Inflammatory macrophage treated with lipopolysaccharide for 4 hours (primary cell): Measurements from ENCODE around the gene CMIP.
"Not testable (repeated sequence)": the region's sequence is repeated elsewhere in the genome, so short reads cannot be mapped to it uniquely, and the experiment has no call there.

ENCODE experiments used
- DNase-seq: peaks from one replicate; pipeline ENCODE4 v3.0.0-alpha.2; 2020

CMIP gene

DNA sequence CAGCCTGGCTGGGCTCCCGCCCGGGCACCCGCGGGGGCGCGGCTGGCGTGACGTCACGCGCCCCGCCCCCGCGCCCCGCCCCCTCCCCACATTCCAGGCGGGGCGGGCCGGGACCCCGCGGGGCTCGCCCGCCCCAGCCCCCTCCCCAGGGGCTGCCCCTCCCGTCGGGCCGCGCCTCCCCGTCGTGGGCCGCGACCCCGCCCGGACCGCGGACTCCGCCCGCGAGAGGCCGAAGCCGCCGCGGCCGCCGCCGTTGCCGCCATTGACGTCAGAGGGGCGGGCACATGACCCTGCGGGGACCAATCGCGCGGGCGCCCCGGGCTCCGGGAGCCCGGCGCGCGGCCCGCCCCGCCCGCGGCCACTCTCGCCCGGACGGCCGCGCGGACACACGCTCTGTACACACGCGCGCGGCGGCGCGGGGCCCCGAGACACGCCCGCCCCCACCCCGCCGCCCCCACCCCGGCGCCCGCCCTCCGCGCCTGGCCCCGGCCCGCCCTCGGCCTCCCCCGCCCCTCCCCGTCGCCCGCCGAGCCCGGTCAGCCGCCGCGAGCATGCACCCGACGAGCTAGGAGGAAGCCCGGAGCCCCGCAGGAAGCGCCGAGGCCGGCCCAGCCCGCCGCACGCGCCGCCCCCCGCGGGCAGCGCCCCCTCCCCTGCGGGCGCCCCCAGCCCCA, at the start of gene CMIP:
Gene CMIP (plus strand): TSS at position 361 of the 674 bp plus-strand sequence.
- DNase-seq, result peak; percentile 89

DNA sequence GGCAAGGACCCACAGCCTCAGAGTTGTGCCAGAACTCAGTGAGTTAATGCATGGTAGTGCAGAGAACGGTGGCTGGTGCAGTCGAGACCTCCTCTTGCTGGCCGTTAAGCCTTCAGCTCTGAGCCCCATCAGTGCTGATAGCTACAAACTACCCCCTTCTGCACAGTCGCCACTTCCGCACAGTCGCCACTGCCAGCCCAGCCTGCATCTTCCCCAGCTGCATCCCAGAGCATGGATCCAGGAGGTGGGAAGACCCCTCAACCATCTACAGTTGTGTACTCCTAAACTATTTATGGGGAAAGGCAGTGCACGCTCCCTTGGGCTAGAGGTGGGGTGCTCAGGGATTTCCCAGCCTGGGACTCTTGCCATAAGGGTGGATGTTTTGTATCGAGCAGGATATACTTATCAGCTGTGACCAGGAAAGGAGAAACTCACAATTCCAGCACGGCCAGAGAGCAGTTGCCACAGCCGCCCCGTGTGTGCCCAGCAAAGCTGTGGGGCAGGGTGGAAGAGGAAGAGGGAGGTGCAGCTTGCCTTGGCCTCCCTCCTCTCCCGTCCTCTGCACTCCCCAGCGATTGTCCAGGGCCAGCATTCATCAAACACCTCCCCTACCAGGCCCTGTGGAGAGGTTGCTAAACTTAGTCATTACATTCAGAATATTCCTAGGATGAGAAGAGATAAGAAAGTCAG, 49.5 kb upstream of the CMIP start:
- DNase-seq, result no peak

GRCh38 chr16:81397058-81397878, 47.3 kb upstream of the CMIP start:
- no peak for DNase-seq

DNA sequence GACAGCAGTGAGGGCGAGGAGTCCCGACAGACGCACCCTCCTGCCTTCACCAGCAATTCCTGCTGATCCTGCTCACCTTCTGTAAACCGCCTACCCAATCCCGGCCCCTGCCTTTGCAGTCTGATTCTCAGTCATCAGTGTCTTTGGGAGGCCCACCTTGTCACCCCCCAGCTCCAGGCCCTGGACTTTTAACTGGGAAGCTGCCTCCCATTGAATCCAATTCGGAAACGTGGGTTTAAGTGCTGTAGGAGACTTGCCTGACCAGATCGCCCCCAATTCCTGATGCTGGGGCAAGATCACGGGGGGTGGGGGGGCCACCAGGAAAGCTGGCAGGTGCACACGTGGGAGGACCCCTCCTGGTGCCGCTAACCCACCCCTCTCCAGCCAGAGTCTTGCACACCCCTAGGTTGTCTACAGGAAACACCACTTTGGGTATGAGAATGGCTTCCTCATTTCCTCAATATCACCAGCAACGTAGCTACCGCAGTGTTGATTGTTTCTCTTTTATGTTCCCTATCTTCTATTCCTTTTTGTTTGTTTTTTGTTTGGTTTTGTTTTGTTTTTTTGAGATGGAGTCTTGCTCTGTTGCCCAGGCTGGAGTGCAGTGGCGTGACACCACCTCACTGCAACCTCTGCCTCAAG, 46.6 kb upstream of the CMIP start:
- DNase-seq, result peak; percentile 6

- DNase-seq, result no peak
These were observed 44.7 kb upstream of the CMIP start for GRCh38 chr16:81399909-81400308.

- DNase-seq, result no peak
These were observed 43.3 kb upstream of the CMIP start for GRCh38 chr16:81401035-81401950.

DNA sequence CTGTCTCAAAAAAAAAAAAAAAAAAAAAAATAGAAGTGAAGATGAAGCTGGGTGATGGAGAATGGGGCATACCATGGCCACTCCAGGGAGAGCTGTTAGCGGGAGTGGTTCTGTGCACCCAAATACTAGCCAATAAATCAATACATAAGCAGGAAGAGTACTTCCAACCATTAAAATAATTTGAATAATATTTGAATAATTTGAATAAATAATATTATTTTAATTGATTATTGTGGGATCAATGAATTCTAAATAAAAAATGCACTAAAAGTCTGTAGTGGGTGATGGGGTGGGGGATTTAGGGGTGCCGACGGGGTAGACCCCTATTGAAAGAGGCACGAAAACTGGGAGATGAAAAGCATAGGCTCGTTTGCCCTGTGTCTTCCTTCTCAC, 41.4 kb upstream of the CMIP start:
- no peak for DNase-seq

DNA sequence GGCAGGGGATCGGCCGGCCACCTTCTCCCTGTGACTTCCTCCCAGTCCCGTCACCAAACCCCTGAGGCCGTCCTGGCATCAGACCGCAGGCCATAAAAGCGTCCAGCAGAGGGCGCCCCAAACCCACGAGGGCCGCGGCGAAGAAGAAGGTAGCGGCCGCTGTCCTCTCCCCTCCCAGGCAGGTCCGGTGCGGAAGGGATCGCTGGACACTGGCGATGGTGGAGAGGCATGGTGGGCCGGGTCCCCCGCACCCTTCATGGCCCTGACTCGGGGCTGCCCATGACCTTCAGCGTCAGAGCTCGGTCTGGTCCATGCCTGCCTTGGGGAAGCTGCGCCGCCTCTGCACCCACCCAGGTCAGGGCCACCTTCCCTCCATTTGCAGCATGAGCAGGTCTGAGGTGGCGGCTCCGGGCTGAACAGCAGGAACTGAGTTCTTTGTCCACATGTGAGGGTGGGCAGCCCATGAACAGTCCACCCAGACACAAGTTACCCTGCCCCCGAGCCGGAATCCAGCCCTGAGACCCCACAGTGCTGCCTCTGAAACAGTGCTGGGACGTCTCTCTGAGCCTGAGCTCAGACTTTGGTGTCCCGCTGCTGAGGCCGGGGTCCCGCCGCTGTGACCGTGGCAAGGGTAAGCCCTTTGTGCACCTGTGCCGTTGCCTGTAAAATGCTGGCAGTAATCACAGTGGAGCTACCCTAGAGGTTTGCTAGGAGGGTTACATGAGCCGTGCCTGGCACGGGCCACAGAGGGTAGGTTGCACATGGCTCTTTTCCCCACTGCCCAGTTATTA, 40.8 kb upstream of the CMIP start:
- peak; percentile 82 for DNase-seq

DNA sequence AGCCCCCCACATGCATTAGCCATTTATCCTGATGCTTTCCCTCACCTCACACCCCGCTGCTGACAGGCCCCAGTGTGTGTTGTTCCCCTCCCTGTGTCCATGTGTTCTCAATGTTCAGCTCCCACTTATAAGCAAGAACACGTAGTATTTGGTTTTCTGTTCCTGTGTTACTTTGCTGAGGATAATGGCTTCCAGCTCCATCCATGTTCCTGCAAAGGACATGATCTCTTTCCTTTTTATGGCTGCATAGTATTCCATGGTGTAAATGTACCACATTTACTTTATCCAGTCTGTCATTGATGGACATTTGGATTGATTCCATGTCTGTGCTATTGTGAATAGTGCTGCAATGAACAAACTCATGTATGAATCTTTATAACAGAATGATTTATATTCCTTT, 39.6 kb upstream of the CMIP start:
- not testable (repeated sequence) for DNase-seq

- DNase-seq, result no peak
These were observed 38.9 kb upstream of the CMIP start for GRCh38 chr16:81405702-81406113.

GRCh38 chr16:81408409-81408950, 36.1 kb upstream of the CMIP start:
- no peak for DNase-seq

GRCh38 chr16:81409016-81409556, 35.5 kb upstream of the CMIP start:
- no peak for DNase-seq

DNA sequence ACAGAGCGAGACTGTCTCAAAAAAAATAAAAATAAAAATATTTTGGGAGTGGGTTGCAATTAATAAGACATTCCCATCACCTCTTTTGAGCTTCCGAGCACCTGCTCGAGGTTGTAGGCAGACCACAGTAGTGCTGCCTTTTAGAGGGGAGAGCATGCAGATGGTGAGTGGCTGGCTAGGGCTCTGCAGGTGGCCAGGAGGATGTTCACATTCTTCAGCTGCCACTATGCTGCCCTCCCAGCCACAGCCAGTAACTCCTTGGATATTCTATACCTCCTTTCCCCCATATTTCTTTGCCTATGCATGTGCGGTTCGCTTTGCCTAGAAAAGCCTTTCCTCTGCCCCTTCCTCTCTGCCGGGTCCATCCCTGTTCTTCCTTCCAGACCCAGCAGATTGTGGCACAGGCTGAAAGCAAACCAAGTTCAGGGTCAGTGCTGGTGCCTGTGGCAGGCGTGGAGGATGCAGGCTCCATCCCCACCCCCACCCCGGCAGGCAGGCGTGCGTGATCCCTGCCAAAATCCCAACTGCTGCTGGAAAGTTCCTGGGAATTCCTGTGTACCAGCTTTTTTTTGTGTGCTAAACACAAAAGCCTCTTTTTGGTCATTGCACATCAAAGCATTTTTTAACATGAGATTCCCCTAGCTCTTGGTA, 33.8 kb upstream of the CMIP start:
- no peak for DNase-seq

DNA sequence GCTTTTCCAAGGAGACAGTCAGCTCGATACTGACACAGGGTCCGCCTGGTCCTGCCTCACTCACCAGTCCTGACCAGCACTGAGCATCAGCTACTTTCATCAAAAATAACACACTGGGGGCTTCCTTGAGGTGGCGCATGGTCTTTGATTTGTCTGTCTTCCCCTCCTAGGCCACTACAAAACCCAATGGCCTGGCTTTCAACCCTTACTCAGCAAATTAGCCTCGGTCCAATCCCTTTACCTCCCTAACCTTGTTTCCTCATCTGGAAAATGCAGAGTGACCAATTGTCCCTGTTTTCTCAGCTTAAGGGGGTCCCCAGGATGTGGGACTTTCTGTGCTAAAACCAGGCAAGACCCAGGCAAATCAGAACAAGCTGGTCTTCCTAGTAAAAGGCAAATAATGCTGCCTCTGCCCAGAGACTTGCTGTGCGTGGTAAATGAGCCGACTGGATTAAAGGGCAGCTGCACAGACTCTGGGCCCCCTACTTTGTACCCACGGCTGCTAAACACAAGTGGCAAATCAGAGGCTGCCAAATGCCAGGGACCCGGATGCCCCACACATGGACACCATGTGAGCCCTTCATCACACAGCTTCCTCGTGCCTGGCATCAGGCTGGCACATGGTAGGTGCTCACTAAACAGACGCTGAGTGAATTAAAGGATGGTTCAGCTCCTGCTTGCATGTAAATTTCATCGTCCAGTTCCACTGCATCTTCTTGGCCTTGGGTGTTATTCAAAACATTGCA, 31.2 kb upstream of the CMIP start:
- no peak for DNase-seq

DNA sequence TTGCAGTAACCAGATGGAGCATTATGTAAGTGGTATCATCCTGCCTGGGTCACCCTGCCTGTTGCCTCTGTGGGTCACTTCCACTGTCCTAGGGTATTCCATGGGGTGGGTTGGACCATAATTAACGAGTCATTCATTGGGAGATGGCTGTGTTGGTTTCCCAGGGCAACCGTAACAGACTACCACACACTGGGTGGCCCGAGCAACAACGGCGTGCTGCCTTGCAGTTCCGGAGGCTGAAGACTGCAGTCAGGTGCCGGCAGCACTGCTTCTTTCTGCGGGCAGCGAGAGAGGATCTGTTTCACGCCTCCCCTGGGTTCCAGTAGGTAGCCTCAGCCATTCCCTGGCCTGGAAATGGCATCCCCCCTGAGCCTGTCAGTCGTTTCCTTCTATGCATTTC, 28.9 kb upstream of the CMIP start:
- no peak for DNase-seq

DNA sequence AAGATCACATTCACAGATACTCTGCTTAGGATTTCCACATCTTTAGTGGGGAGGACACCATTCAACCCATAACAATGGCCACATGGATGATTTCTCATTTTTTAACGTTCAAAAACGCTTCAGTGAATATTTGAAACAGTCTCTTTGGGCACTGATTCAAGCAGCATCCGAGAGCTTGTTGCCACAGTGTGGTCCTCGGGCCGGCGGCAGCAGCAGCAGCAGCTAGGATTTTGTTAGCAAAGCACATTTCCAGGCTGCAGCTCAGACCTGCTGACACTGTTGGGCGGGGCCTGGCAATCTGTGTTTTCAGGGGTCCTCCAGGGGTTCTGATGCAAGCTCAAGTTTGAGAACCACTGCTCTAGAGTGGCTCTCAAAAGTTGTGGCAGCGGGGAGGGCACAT, 27.9 kb upstream of the CMIP start:
- no peak for DNase-seq

DNA sequence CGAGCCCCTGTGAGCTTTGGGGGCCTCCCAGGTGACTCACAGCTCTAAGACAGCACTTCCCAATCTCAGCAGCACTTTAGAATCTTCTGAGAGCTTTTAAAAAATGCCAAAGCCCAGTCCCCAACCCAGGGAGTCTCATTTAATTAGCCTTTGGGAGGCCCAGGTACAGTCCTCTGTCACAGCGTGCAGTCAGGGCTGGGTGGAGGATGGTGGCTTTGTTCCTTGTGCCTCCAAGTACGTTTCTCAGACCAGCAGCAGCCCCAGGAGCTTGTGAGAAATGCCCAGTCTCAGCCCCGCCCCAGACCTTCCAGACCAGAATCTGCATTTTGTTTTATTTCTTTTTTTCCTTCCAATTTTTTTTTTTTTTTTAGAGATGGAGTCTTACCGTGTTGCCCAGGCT, 27.4 kb upstream of the CMIP start:
- DNase-seq, result no peak

DNA sequence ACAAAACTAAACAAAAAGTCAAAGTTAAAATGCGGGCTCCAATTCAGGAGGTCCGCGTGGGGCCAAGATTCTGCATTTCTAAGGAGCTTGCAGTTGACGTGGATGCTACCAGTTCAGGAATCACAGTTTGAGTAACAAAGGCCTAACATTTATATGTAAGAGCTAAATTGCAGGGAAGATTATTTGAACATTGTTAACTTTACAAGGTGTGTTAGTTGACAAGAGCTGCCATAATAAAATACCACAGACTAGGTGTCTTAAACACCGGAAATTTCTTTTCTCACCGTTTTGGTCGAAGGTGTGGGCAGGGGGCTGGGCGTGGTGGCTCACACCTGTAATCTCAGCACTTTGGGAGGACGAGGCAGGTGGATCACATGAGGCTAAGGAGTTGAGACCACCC, 24.8 kb upstream of the CMIP start:
- DNase-seq, result no peak

DNA sequence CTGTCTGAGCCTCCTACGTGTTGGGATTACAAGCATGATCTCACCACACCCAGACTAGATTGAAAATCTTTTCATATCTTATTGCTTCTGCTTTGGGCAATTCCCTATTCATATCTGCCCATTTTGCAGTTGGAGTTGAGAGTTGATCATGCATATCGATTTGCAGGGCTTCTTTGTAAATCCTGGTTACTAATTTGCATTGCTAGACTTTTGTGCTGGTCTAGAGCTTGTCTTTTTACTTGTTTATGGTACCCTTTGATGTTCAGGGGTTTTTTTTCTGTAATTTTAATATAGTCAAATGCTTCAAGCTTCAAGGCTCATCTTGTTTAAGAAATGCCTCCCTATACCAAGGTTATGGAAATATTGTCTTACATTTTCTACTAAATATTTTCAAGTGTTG, 23.5 kb upstream of the CMIP start:
- no peak for DNase-seq

GRCh38 chr16:81421536-81421935, 23.1 kb upstream of the CMIP start:
- DNase-seq, result no peak
